NCI-H2081 (cell line): Measurements from ENCODE around the gene HHIP.

ENCODE experiments used
- DNase-seq, 2 experiments: peaks; one replicate each; lab custom pipeline; 2025; lab: John Stamatoyannopoulos, UW

The HHIP gene

DNA sequence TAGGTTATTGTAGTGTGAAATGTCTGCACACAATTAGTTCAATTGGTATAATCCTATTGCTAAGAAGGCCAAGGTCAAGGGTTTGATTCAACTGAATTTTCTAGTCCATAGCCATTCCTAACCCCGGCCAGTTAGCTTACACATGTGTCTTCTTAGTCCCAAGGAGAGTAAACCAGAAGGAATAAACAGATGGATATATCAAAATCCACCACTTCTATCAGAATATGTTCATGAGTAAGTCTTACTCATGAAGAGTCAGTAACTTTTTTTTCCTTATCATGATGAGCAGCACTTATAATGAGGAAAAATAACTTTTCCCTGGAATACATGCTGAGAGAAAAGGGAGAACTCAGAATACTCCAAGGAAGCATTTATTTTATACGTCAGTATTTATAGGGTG is 9.5 kb downstream of the HHIP start:
- no peak for DNase-seq

DNA sequence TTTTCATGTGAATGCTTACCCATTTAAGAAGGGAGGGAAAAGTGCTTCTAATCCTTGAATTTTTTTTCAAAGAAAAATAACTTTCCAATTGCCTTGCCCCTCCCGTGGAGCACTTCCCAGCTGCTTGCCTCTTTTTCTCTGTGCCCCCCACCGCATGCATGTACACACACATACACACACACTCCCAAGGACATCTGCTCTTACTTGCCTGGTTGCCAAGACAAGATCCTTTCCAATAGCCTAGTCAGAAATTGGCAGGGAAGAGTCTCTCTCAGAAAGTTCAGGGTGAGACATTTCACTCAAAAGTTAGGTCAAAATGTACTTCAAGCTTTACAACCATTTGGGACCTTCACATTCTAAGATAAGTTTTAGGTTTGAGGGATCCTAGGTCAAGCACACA is 10.9 kb downstream of the HHIP start:
- no peak for DNase-seq

DNA sequence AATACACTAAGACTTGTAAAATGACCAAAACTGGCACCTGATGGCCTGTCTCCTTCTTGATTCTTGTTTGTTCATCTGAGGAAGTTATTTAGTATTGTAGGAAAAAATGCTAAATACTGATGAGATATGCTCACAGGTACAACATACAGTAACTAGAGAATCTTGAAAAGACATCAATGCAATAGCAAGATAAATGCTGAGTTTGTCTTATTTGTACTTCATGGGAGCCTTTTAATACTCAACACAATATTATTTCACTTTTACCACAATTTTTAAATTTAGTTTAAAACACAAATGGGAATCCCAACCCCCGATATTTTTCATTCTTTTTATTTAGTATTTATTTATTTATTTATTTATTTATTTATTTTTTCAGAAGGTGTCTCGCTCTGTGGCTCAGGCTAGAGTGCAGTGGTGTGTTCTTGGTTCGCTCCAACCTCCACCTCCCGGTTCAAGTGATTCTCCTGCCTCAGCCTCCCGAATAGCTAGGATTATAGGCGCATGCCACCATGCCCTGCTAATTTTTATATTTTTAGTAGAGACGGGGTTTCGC is 12.1 kb downstream of the HHIP start:
- DNase-seq = no peak

DNA sequence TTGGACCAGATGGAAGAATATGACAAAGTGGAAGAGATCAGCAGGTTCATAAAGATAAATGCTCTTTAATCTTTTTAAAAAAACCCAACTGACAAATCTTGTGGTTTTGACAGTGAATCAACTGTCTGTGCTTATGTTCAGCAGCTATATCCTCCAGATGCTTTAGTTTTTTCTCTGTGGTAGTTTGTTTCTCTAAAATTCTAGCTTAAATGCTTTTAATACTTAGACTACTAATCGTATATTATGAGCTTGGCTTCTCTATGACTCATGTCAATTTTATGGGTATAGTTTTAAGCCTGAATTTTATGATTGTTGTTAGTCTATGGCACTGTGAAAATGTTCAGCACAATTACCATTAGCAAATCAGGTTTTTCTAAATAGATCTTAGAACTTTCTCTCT is 12.9 kb downstream of the HHIP start:
- DNase-seq = no peak

DNA sequence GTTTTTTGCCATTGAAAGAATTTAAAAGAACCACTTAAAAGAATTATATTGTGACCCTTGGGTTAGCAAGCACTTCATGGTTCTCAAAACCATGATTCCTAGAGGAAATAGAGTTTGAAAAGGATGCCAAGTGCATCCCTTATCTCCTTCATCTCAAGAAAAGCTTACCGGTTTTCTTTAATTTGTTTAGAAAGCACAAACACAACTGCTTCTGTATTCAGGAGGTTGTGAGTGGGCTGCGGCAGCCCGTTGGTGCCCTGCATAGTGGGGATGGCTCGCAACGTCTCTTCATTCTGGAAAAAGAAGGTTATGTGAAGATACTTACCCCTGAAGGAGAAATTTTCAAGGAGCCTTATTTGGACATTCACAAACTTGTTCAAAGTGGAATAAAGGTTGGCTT is 13.5 kb downstream of the HHIP start:
- no peak for DNase-seq

DNA sequence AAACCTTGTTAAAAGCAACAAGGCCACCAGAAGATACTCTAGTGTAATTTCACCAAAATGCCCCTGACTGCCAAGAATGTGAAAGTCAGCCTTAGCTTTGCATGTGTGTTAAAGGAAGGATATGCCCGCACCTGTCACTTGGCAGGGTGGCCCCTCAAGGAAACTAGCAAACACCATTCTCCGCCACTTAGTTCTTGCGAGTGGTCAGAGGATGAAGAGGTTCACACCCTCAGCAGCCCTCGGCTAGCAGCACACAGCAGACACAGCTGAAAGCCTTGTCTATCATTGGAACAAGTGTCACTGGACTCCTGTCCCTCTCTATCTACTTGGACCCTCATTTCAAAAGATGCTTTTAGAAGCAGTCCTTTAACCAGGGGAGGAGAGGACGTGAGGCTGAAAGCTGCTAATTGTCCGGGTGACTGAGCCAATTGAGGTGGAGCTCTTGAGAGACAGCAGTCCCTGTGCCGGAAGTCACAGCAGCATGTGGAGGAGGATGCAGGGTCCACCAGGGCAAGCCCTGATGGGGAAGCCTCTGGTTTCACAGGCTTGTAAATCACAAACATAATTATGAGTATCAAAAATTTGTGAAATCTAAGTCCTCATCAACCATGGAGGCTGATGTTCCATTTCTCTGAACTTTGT is 18.0 kb downstream of the HHIP start:
- no peak for DNase-seq

DNA sequence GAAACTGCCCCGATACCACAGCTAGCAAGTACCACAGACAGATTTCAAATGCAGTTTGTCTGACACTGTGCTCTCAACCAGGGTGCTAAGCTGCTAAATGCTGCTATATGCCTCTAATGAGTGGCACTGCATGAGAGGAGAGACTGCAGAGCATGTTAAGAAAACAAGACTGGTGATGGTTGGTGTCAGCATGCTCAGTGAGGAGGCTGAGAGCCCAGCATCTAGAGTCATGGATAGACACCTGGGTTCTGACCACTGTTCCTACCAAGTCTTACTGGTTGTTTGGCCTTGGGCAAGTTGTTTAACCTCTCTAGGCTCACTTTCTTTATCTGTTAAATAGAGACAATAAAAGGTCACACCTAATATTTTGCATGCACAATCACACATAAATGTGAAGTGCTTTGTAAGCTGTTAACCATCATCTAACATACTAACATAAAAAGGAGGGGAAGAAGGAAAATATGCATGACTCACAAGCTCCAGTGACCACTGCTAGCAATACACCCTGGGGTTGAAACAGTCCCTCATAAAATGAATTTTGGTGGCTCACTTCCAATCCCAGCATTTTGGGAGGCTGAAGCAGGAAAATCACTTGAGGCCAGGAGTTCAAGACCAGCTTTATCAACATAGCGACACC is 20.7 kb downstream of the HHIP start:
- no peak for DNase-seq

DNA sequence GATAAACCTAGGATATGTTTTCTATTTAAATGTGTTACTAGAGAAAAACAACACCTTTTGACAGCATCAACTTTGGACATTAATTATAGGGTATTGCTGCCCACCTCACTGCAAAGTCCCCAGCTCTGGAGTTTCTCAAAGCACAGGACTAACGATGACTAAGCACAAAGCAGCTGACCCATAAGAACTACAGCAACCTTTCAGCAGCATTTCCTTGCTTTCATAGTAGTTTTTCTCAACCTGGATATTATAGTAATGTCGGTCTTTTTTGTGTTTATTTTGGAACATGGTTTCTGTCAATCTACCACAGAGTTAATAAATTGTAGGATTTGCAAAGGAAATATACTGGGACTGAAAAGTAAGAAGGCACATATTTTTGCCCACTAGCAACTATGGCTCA is 21.5 kb downstream of the HHIP start:
- no peak for DNase-seq

DNA sequence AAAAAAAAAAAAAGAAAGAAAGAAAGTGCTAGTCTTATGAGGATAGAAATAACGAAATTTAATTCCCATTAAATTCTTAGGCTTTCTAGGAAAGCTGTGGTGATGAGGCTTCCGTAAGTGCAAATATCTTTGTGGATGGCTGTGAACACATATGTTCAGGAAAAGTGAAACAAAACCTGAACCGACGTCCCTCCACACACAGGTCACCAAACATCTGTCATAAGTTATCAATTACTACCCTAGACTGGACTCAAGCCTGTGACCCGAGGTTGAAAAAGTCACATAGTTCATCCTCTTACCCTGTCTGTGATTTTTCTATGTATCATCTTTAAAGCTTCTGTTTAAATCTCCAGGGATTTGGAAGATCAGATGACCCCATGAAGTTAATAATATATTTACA is 24.8 kb downstream of the HHIP start:
- DNase-seq = no peak

DNA sequence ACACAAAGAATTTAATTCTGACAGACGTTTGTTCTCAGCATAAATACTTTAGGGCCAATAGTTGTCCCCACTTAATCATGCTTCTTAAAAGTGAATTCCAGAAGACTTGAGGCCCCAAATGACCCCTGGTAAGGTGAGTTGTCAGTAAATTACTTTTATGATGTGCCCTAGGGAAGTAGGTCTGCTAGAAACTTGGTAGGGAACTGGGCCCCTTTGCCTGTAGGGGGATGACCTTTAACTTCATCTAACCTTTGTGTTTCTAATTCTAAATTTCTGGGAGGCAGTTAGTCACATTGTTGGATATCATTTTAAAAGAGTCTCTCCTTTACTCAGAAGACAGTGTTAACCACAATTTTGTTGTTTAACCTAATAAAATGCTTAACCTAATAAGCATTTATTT is 28.8 kb downstream of the HHIP start:
- no peak for DNase-seq

DNA sequence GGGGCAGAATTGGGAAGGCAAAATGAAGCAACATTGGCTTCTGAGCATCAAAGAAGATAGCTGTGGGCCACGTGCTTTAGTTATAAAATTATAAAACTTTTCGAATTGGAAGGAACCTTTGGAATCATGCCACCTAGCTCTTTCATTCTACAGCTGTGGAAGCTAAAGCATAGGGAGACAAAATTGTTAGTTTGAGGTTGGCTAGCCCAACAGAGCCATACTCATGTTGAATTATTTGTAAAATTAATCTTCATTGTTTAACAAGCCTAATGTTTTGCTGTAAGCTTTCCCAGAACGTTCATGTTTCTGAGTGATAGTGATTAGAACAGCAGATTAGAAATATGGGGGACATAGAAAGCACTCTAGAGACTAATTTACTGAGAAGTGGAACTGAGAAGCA is 35.9 kb downstream of the HHIP start:
- no peak for DNase-seq

DNA sequence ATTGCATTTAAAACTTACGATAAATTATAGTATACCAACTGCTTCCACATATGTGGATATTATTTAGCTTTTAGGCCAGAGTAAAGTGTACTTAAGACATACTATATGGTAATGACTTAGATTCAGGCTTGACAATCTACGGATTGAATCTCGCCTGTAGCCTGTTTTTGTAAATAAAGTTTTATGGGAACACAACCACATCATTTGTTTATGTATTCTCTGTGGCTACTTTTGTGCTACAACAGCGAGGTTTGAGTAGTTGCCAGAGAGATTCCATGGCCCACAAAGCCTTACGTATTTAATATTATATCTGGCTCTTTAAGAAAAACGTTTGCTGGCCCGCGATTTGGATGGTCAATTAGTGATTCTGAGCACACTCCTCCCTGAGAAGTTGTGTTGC is 37.6 kb downstream of the HHIP start:
- DNase-seq = no peak

DNA sequence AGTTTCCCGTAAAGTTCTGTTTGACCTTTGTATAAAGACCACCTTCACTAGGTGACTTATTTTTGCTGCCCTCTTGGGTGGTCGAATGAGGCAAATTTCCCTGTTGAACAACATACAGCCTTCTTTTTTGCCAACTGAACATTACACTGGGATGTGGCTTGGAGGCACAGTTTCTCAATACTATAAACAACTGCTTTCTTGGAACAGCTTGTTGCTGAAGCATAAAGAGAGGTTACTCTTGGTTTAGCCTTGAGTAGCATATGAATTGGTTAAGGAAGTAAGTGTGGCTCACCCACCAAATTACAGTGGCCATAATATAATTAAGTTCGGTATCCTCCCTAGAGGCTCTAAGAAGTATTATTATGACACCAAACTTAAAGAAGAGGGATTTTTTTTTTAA is 40.0 kb downstream of the HHIP start:
- no peak for DNase-seq

DNA sequence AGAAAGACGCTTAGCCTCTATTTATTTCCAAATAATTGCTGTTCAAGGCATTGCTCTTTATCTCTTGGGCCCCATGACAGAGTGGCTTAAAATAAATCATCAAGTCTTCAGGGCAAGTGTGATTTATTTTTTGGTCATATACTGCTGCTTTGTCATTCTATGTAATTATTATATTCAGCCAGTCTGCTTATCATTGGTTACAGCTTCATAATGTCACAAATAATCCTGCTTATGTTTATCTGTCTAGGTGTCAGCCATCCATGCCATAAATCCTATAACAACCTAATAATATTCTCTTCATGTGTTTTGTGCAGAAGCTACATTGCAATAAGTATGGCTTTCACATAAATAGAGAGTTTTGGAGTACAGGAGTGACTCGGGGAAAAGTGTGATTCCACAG is 41.0 kb downstream of the HHIP start:
- no peak for DNase-seq

DNA sequence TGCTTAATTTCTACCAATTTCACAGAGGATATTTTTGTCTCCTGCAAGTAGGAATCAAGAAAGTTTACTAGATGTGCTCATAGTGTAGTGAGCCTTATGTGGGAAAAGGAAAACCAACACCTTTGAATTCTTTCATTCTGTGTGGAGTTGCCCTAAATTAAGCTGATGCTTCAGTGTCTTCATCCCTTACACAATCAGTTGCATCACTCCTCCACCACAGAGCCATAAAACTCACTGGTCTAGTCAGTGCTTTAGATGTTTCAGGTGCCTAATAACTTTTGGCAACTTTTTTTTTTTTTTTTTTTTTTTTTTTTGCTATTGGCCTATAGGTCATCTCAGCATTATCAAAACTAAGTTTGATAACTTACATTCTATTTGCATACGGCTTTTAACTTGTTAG is 41.5 kb downstream of the HHIP start:
- DNase-seq = no peak

DNA sequence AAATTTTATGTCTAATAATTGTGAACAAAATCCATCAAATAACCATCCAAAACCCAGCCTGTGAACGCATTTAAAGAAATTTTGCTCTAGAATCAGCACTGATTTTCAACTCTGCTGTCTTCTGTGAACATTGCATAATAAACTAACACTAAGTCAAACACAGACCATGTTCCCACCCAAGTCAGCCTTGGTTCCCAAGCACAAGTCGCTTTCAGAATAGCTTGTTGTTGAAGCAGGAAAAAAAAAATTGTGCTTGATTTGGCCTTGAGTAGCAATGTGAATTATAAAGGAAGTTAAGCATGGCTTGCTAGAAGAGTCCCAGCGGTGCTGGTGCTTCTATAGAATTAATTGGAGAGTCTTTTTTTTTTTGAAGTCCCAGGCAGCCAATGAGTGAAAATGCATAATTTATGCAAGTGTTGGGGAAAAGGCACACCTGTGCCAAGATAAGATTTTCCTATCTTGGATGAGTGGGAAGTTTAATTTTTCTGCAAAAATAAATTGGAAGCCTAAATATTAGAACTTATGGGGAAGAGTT is 42.1 kb downstream of the HHIP start:
- no peak for DNase-seq

DNA sequence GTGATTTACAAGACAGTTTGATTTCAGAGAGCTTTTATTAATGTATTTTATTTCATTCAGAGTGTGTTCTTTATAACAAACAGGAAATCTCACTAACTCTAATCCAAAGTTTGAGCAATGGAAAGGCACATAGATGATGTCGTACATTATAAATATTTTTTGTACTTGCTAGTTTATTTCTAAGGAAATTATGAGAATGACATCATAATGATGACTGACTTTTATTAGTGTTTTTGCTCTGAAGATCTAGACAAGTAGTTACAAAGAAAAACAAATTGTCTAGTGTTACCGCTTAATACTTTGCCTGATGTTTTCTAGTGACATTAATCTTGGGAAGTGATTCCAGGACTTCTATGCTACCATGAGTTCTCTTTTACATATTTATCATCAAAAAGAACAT is 43.2 kb downstream of the HHIP start:
- no peak for DNase-seq

DNA sequence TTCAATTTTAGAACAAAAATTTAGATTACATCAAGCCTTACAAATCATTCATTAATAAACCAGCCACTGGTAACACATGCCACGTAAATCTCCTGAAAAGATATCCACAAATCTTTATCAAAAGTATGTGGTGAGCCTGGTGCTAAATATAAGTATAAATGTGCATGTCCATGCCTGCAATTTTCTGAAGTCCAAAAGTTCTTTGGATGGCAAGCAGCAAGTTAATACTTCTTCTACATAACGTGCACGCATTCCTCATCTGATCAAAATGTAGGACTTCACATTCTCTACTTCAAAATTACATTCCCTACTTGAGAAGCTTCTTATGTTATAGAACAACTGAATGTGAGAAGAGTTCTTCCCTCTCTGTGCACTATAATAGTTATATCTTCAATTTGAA is 49.8 kb downstream of the HHIP start:
- no peak for DNase-seq

DNA sequence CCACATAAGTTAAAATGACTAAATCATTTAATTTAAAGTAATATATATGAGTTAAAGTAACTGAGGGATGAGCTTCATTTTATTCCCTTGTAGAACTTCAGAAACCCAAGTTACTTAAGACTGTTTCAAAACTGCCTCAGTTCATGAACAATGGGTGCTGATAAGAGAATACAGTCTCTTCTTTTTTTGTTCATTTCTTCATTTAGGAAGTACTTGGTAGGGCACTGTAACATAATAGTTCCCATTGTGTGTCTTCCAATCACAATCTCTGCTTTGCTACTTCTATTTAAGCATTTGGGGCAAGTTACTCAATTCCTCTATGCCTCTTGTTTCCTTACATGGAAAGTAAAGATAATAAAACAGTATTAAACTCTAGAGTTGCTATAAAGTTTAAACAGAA is 50.4 kb downstream of the HHIP start:
- DNase-seq = no peak

DNA sequence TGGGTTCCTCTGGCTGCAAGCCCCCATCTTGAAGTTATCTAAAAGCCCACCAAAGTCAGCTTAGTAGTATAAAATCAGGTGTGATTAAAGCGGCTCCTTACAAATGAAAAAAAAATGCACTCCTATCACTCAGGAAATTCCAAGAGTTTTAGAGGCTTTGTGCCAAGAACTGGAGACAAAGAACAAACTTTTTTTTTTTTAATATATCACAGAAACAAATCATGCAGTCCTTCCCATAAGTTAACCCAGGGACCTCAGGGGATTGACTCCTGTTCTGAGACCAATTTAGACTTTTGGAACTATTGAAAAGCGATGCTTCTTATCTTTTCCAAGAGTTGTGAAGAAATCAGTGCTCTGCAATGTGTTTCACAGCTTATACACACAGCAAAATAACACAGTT is 53.6 kb downstream of the HHIP start:
- DNase-seq = no peak

DNA sequence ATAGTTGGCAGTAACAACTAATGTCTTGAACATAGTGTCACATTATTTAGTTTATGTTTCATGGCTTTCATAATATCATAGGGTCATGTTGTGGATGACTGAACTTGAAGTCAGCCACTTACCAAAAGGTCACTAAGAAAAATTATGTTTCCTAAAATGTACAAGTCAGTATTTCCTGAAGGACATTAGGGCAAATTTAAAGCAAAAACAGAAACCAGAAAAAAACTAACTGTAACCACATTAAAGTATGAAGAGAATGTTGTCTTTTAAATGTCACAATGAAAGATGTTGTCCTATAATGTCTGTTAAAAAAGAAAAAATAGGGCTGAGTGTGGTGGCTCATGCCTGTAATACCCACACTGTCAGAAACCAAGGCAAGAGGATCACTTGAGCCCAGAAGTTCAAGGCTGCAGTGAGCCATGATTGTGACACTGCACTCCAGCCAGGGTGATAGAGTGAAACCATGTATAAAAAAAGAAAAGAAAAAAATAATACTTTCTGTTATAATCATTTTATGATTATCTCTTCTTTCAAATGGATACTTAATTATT is 55.8 kb downstream of the HHIP start:
- DNase-seq = no peak

DNA sequence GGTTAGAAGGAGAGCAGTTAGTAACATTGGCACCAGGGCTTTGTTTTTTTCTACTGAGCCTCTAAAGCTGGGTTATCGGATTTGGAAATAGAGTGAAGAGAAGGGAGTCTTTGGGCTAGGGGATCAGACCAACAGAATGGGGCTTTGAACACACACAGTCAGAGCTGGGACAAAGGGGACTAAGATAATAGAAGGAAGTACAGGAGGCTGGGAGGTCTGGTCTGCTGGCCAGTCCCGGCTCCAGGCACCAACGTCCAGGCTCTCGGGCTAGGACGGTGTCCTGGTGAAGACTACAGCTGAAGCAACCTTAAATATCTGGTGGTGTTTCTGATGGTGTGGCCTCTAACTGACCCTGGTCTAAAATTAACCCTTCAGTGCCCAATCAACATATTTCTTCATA is 57.5 kb downstream of the HHIP start:
- no peak for DNase-seq
